ENCODE data around the gene KIF25. TPM values are rescaled to one million over a fixed set of nuclear protein-coding genes. Genes with fewer than 3 reads are reported as not detected.

Gene KIF25
- total RNA-seq, 1 experiment from 2014 or later, result 0.59 TPM

- Mint-ChIP-seq H3K4me1 (peaks cover 10 to 30% of the 10 kb centered on the region in 2 experiments), H3K36me3 (ENCODE audit: insufficient read depth in 1 of 3, low read depth in 3 of 3) (no peaks in the 10 kb centered on the region), H3K4me3 (no peak overlapping the region), H3K9me3 (no peaks in the 10 kb centered on the region; a peak in 1 of 5 replicates), H3K27me3 (ENCODE audit: low read depth) (no peaks in the 10 kb centered on the region), H3K27ac (no peak overlapping the region; a peak in 1 of 7 replicates)
- no peak for TF ChIP-seq CTCF (conservative IDR thresholded peaks at IDR 0.05)
- Histone ChIP-seq H3K23me2 (ENCODE audit: insufficient read length, low read depth, low read length, poor library complexity, severe bottlenecking) (no peaks in the 10 kb centered on the region), H3K23ac (ENCODE audit: insufficient read length, low read depth, low read length) (no peak overlapping the region), H4K91ac (ENCODE audit: insufficient read length, low read depth, low read length) (no peak overlapping the region), H2BK12ac (ENCODE audit: insufficient read length, low read depth, low read length) (no peak overlapping the region), H3K9me3 (ENCODE audit: control insufficient read depth, low read depth, low read length) (no peaks in the 10 kb centered on the region), H2BK15ac (ENCODE audit: low read depth, low read length) (no peak overlapping the region), H3K4me1 (ENCODE audit: insufficient read depth, low read length) (no peaks in the 10 kb centered on the region), H3K4me2 (ENCODE audit: insufficient read depth, insufficient read length, low read length) (no peak overlapping the region), H3T11ph (ENCODE audit: low read length) (no peak overlapping the region), H3K79me2 (ENCODE audit: insufficient read depth, low read length) (no peaks in the 10 kb centered on the region), H3K79me1 (ENCODE audit: insufficient read depth, low read depth, low read length, poor library complexity, severe bottlenecking) (no peaks in the 10 kb centered on the region), H3K9ac (ENCODE audit: extremely low read depth, insufficient read length, low read length) (no peak overlapping the region), H2BK5ac (ENCODE audit: insufficient read length, low read length) (no peak overlapping the region), H3K27ac (ENCODE audit: insufficient read length, low read depth, low read length) (no peak overlapping the region), H3K14ac (ENCODE audit: insufficient read depth, low read length) (no peak overlapping the region), H4K5ac (ENCODE audit: insufficient read length, low read depth, low read length) (no peak overlapping the region), H2AK5ac (ENCODE audit: insufficient read length, low read length) (no peak overlapping the region), H4K8ac (replicated peaks; ENCODE audit: insufficient read length, low read depth, low read length) (no peak overlapping the region), H2BK20ac (ENCODE audit: low read depth, low read length, poor library complexity, severe bottlenecking) (no peak overlapping the region), H2BK120ac (ENCODE audit: low read depth, low read length, poor library complexity, severe bottlenecking) (no peak overlapping the region), H3K4ac (ENCODE audit: low read depth, low read length) (no peak overlapping the region), H3K27me3 (ENCODE audit: insufficient read depth, low read length) (no peaks in the 10 kb centered on the region), H4K20me1 (ENCODE audit: control insufficient read depth, insufficient read depth, insufficient read length) (no peaks in the 10 kb centered on the region), H3K56ac (ENCODE audit: insufficient read length, low read depth, low read length) (no peak overlapping the region), H3K18ac (ENCODE audit: insufficient read length, low read depth, low read length) (no peak overlapping the region), H2AFZ (ENCODE audit: low read length) (no peak overlapping the region)
- WGBS (ENCODE audit: extremely low coverage, insufficient read length, low lambda C conversion rate), result no CpG with 5 or more reads among the region's 24 CpGs
- DNase-seq, result no peak
Measured at GRCh38 chr6:168080393-168081077, 83.1 kb downstream of the KIF25 start.

Measured in H9 (cell line).